ENCODE measurements around the gene UGT1A9.

Gene UGT1A9

DNA sequence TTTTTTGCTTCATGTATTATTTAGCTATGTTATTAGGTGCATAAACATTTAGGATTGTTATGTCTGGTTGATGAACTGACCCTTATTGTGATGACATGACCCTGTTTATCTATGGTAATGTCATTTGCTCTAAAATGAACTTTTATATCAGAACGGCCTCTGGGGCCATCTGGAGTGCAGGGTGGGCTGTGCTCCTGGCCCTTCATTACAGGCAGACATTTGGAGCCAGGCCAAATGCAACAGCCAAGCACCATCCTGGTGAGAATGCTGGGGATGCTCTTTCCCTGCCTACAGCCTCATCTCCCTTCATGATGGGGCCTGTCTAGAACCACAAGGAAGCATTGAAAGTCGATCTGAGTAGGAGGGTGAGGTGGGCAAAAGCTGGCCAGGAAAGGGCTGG lies 144.6 kb downstream of the UGT1A9 start:
- Histone ChIP-seq H3K27me3 (replicated peaks; ENCODE audit: control insufficient read depth, insufficient read depth, low read length) (0 out of 2 replicates have a peak, but pooled peaks cover 2% of the 10 kb centered on the region), H3K36me3 (ENCODE audit: control insufficient read depth, insufficient read depth, low read length) (no peaks in the 10 kb centered on the region), H3K4me3 (replicated peaks; ENCODE audit: low read depth, low read length) (no peak overlapping the region)
- DNase-seq (ENCODE audit: extremely low read depth, insufficient read length): no peak
- TF ChIP-seq CTCF (IDR thresholded peaks at IDR 0.05; ENCODE audit: insufficient read depth, low read length, poor library complexity, severe bottlenecking): no peak

DNA sequence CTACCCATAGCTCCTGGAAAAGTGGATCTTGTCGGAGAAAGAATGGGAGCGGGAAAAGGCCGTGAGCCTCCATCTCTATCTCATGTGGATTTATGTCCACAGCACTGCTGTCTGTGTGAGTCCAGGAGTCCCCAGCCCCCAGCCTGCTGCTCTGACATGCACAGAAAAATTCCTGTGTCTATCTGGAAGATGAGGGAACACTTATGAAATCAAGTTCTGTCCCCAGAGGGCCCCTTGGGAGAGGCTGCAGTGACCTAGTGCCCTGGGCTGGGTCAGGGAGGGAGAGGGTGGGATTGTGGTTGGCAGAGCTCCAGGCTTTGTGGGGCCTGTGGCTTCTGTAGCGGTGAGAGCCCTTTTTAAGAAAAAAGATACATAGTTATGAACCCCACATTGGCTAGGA lies 145.1 kb downstream of the UGT1A9 start:
- TF ChIP-seq CTCF (IDR thresholded peaks at IDR 0.05; ENCODE audit: insufficient read depth, low read length, poor library complexity, severe bottlenecking): no peak
- Histone ChIP-seq H3K27me3 (replicated peaks; ENCODE audit: control insufficient read depth, insufficient read depth, low read length) (0 out of 2 replicates have a peak, but pooled peaks cover 2% of the 10 kb centered on the region), H3K36me3 (ENCODE audit: control insufficient read depth, insufficient read depth, low read length) (no peaks in the 10 kb centered on the region), H3K4me3 (replicated peaks; ENCODE audit: low read depth, low read length) (no peak overlapping the region)
- DNase-seq (ENCODE audit: extremely low read depth, insufficient read length): no peak

- no peak for TF ChIP-seq CTCF (IDR thresholded peaks at IDR 0.05; ENCODE audit: insufficient read depth, low read length, poor library complexity, severe bottlenecking)
- H3K36me3 ChIP-seq (ENCODE audit: control insufficient read depth, insufficient read depth, low read length): no peaks in the 10 kb centered on the region
- H3K4me3 ChIP-seq (replicated peaks; ENCODE audit: low read depth, low read length): no peak overlapping the region
- DNase-seq (ENCODE audit: extremely low read depth, insufficient read length): no peak
- 0 out of 2 replicates have a peak, but pooled peaks cover 2% of the 10 kb centered on the region for H3K27me3 ChIP-seq (replicated peaks; ENCODE audit: control insufficient read depth, insufficient read depth, low read length)
Measured at GRCh38 chr2:233817361-233817911, 145.7 kb downstream of the UGT1A9 start.

GRCh38 chr2:233817995-233818638 lies 146.4 kb downstream of the UGT1A9 start:
- no peak overlapping the region for H3K4me3 ChIP-seq (replicated peaks; ENCODE audit: low read depth, low read length)
- H3K36me3 ChIP-seq (ENCODE audit: control insufficient read depth, insufficient read depth, low read length): no peaks in the 10 kb centered on the region
- no peak for DNase-seq (ENCODE audit: extremely low read depth, insufficient read length)
- peaks cover 2% of the 10 kb centered on the region; the same call in 1 of the 2 replicates for H3K27me3 ChIP-seq (replicated peaks; ENCODE audit: control insufficient read depth, insufficient read depth, low read length)
- TF ChIP-seq CTCF (IDR thresholded peaks at IDR 0.05; ENCODE audit: insufficient read depth, low read length, poor library complexity, severe bottlenecking): no peak

- DNase-seq (ENCODE audit: extremely low read depth, insufficient read length): no peak
- peaks cover 2% of the 10 kb centered on the region; the same call in 1 of the 2 replicates for H3K27me3 ChIP-seq (replicated peaks; ENCODE audit: control insufficient read depth, insufficient read depth, low read length)
- no peak for TF ChIP-seq CTCF (IDR thresholded peaks at IDR 0.05; ENCODE audit: insufficient read depth, low read length, poor library complexity, severe bottlenecking)
- no peaks in the 10 kb centered on the region for H3K36me3 ChIP-seq (ENCODE audit: control insufficient read depth, insufficient read depth, low read length)
- H3K4me3 ChIP-seq (replicated peaks; ENCODE audit: low read depth, low read length): no peak overlapping the region
Measured at GRCh38 chr2:233818639-233819621, 147.2 kb downstream of the UGT1A9 start.

Data from GM06990 (cell line).